Measurements from ENCODE around the gene TRAPPC3L. TPM values are rescaled to one million over a fixed set of nuclear protein-coding genes. Genes with fewer than 3 reads are reported as not detected.

TRAPPC3L gene
- total and polyA plus RNA-seq, 9 of the 15 experiments (the other 6 are each of a cell fraction or from before 2014, with no cell fraction given) = not detected

DNA sequence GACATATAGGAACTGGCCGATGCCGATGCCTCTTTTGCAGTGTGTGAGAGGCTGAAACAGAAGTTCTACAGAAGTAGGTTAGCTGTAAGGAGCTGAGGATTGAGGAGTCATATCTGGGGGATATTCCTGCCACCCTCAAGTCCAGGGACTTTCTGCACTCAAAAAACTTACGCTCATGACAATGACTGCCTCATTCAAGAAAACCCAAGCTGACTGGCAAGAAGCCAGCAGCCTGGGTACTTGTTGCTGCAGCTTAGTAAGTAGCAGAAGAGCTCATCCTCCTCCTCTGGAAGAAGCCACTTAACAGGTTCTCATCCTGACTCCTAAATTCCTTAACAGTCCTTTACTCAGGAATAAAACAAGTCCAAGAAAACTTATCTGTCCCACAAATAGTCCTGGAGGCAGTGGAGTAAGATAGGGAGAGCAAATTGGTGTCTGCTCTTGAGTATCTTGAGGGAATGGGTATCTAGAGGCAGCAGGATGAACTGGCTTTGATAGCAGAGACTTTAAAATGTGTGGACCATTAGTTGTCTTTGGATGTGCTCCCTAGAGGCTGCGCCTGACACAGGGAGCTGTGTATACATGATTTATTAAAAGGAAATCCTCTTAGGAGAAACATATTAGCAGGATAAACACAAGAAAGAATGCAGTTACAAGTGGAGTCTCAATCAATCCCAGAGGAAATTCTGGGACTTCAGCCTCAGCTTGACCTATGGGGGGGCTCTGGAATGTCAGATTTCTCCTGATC is 26.7 kb downstream of the TRAPPC3L start (continued):
- TF ChIP-seq MAFF (IDR thresholded peaks at IDR 0.05; ENCODE audit: low read length) (no peak), RFX7 (CRISPR knock-in tag; IDR thresholded peaks at IDR 0.05) (no peak)

DNA sequence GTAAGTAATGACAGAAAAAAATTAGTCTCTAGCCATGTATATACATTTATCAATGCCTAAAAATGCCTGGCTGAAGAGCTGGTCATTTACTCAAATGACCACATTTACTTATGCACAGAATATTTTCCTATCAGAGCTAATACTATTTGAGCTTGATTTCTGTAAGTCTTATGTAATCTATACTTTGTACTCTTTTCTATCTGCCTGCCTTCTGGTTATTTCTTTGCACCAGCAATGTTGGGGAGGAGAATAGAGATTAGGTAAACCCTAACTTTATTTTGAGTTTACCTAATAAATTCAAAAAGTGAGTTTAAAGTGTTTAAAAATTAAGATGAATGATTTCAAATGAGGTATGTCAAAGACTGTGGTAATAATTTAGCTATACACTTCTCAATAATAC is 30.3 kb downstream of the TRAPPC3L start:
- Histone ChIP-seq H3K27ac (ENCODE audit: extremely low read depth, low read depth, low read length) (no peak overlapping the region), H3K27me3 (ENCODE audit: control insufficient read depth in 2 of 2, insufficient read depth in 2 of 2, low read length in 2 of 2) (no peaks in the 10 kb centered on the region; a peak in 2 of 5 replicates), H4K20me1 (replicated peaks; ENCODE audit: control insufficient read depth, insufficient read depth, low read length) (no peaks in the 10 kb centered on the region), H3K9me3 (replicated peaks; ENCODE audit: control insufficient read depth, insufficient read depth, low read depth, low read length) (no peaks in the 10 kb centered on the region), H3K4me3 (no peak overlapping the region), H2AFZ (ENCODE audit: low read depth, low read length) (peak overlapping the region; percentile 22), H3K4me2 (ENCODE audit: insufficient read depth, low read length) (no peak overlapping the region), H3K9me1 (ENCODE audit: control insufficient read depth, insufficient read depth, low read length) (no peaks in the 10 kb centered on the region), H3K9ac (ENCODE audit: insufficient read depth in 1 of 2, low read depth in 2 of 2, low read length in 2 of 2) (no peak overlapping the region), H3K36me3 (ENCODE audit: control insufficient read depth, insufficient read depth, low read length) (no peaks in the 10 kb centered on the region), H3K79me2 (ENCODE audit: control insufficient read depth, insufficient read depth, low read length) (no peaks in the 10 kb centered on the region), H3K4me1 (replicated peaks in 1 of 2; ENCODE audit: control insufficient read depth in 2 of 2, insufficient read depth in 2 of 2, low read length in 2 of 2) (peaks cover 3 to 6% of the 10 kb centered on the region in 2 experiments; a peak in 3 of 5 replicates)
- POLR2A ChIA-PET = interaction anchor here (0.6 to 1.1 kb wide), 2 partner anchors 8 to 125 kb away, joined by 3 read pairs; no protein-coding TSS in a partner anchor
- in situ Hi-C loops (cut with MboI) (no loop called here), intact Hi-C loops (cut with micrococcal nuclease) (no loop called here)
- DNase-seq (ENCODE audit: extremely low read depth in 1 of 4, low spot score in 3 of 4) (no peak), FAIRE-seq (no peak), ATAC-seq (no peak)
- no TSS peak for BruUV-seq (replicated peaks)
- CTCF ChIA-PET (ENCODE audit: low intra/inter-chr PET ratio) = no interaction called here
- no peak for TF ChIP-seq TAF7 (tag; IDR thresholded peaks at IDR 0.05)
- TF ChIP-seq L3MBTL2 (IDR thresholded peaks at IDR 0.05) = no peak
- no peak for TF ChIP-seq ZNF282 (CRISPR knock-in tag; IDR thresholded peaks at IDR 0.05)
- no peak for TF ChIP-seq FOXJ3 (CRISPR knock-in tag; IDR thresholded peaks at IDR 0.05)
- TF ChIP-seq ARID1B (IDR thresholded peaks at IDR 0.05) = no peak
- TF ChIP-seq CREBBP (IDR thresholded peaks at IDR 0.05; ENCODE audit: low read depth, low read length) = no peak
- no peak for TF ChIP-seq CBX2 (IDR thresholded peaks at IDR 0.05; ENCODE audit: insufficient read depth, low read length, poor library complexity, severe bottlenecking)
- TF ChIP-seq, protein P1, sequence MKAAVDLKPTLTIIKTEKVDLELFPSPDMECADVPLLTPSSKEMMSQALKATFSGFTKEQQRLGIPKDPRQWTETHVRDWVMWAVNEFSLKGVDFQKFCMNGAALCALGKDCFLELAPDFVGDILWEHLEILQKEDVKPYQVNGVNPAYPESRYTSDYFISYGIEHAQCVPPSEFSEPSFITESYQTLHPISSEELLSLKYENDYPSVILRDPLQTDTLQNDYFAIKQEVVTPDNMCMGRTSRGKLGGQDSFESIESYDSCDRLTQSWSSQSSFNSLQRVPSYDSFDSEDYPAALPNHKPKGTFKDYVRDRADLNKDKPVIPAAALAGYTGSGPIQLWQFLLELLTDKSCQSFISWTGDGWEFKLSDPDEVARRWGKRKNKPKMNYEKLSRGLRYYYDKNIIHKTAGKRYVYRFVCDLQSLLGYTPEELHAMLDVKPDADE (conservative IDR thresholded peaks at IDR 0.05; ENCODE audit: control insufficient read depth, low read depth, low read length) = no peak
- TF ChIP-seq TAF1 (IDR thresholded peaks at IDR 0.05; ENCODE audit: control insufficient read depth, extremely low read depth, insufficient read depth, low read length, severe bottlenecking) = no peak
- TF ChIP-seq LEF1 (IDR thresholded peaks at IDR 0.05) = no peak
- TF ChIP-seq, protein P2, sequence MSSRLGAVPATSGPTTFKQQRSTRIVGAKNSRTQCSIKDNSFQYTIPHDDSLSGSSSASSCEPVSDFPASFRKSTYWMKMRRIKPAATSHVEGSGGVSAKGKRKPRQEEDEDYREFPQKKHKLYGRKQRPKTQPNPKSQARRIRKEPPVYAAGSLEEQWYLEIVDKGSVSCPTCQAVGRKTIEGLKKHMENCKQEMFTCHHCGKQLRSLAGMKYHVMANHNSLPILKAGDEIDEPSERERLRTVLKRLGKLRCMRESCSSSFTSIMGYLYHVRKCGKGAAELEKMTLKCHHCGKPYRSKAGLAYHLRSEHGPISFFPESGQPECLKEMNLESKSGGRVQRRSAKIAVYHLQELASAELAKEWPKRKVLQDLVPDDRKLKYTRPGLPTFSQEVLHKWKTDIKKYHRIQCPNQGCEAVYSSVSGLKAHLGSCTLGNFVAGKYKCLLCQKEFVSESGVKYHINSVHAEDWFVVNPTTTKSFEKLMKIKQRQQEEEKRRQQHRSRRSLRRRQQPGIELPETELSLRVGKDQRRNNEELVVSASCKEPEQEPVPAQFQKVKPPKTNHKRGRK (tag; IDR thresholded peaks at IDR 0.05) = no peak
- TF ChIP-seq, protein P3, sequence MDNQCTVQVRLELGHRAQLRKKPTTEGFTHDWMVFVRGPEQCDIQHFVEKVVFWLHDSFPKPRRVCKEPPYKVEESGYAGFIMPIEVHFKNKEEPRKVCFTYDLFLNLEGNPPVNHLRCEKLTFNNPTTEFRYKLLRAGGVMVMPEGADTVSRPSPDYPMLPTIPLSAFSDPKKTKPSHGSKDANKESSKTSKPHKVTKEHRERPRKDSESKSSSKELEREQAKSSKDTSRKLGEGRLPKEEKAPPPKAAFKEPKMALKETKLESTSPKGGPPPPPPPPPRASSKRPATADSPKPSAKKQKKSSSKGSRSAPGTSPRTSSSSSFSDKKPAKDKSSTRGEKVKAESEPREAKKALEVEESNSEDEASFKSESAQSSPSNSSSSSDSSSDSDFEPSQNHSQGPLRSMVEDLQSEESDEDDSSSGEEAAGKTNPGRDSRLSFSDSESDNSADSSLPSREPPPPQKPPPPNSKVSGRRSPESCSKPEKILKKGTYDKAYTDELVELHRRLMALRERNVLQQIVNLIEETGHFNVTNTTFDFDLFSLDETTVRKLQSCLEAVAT (IDR thresholded peaks at IDR 0.05) = no peak
- no peak for TF ChIP-seq CBX1 (IDR thresholded peaks at IDR 0.05; ENCODE audit: low read depth)
- TF ChIP-seq ZNF347 (CRISPR knock-in tag; IDR thresholded peaks at IDR 0.05; ENCODE audit: low read depth) = no peak
- TF ChIP-seq, protein P4, sequence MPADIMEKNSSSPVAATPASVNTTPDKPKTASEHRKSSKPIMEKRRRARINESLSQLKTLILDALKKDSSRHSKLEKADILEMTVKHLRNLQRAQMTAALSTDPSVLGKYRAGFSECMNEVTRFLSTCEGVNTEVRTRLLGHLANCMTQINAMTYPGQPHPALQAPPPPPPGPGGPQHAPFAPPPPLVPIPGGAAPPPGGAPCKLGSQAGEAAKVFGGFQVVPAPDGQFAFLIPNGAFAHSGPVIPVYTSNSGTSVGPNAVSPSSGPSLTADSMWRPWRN (IDR thresholded peaks at IDR 0.05; ENCODE audit: low read depth) = no peak
